Endothelial cell of umbilical vein (primary cell): ENCODE data around the gene FYCO1.

Experiments
- EZH2 ChIP-seq: IDR thresholded peaks from 2 replicates; pipeline ENCODE4 v1.6.1; 2012; ENCODE audit warnings: borderline replicate concordance, low read depth, mild to moderate bottlenecking, moderate library complexity, low read length, inconsistent platforms; ENCODE audit not compliant: severe bottlenecking
- GATA2 ChIP-seq: IDR thresholded peaks from 2 replicates; pipeline ENCODE4 v1.7.0; 2011; ENCODE audit warnings: low read depth, mild to moderate bottlenecking, moderate library complexity, mixed read lengths, low read length; ENCODE audit not compliant: insufficient read length, insufficient read depth
- JUN ChIP-seq: IDR thresholded peaks from 2 replicates; pipeline ENCODE4 v1.6.1; 2011; ENCODE audit warnings: borderline replicate concordance, low read depth; ENCODE audit not compliant: insufficient read length, insufficient read depth
- MYC ChIP-seq: IDR thresholded peaks from one replicate; pipeline ENCODE4 v1.6.1; 2011; ENCODE audit warnings: mild to moderate bottlenecking, low read depth, low read length
- POLR2A ChIP-seq: IDR thresholded peaks from 2 replicates; pipeline ENCODE4 v1.6.1; 2012; ENCODE audit warnings: low read depth, mild to moderate bottlenecking, control low read depth, low read length
- POLR2AphosphoS5 ChIP-seq: IDR thresholded peaks from 2 replicates; pipeline ENCODE4 v1.6.1; 2012; ENCODE audit warnings: low read depth, mild to moderate bottlenecking, control low read depth, low read length, moderate library complexity; ENCODE audit not compliant: insufficient read depth
- TF ChIP-seq, protein P1 (sequence below), 2 donors: IDR thresholded peaks; 1 replicate in 1 of 2; 2 replicates in 1 of 2; pipeline ENCODE4 v1.5.1; 2011; ENCODE audit warnings: low read length in 2 of 2, mild to moderate bottlenecking in 2 of 2, moderate library complexity in 2 of 2, control low read depth in 1 of 2, inconsistent platforms in 1 of 2, low read depth in 1 of 2; ENCODE audit not compliant: insufficient read depth in 1 of 2; ENCODE audit errors: extremely low read depth in 1 of 2
- TF ChIP-seq, protein P2 (sequence below): IDR thresholded peaks from 2 replicates; pipeline ENCODE4 v1.6.1; 2011; ENCODE audit not compliant: insufficient read depth, insufficient read length

DNA sequence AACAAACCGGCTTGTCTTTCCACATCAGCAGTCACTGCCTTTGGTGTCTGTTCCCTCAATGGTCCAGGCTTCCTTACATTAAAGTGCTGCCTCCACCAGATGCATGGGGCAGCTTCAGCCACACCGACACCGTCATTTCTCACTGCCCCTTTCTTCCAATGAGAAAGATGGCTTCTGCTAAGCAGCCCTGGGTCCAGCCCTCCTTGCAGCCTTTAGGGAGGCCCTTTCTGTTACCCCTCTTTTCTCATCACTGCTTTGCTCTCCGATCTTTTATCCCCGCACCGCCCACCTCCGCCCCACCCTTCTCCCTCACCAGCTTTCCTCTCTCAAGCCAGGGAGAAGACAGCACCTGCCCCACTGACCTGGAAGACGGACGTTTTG is 80.6 kb downstream of the FYCO1 start:
- no peak for TF ChIP-seq POLR2AphosphoS5
- TF ChIP-seq, protein P1, sequence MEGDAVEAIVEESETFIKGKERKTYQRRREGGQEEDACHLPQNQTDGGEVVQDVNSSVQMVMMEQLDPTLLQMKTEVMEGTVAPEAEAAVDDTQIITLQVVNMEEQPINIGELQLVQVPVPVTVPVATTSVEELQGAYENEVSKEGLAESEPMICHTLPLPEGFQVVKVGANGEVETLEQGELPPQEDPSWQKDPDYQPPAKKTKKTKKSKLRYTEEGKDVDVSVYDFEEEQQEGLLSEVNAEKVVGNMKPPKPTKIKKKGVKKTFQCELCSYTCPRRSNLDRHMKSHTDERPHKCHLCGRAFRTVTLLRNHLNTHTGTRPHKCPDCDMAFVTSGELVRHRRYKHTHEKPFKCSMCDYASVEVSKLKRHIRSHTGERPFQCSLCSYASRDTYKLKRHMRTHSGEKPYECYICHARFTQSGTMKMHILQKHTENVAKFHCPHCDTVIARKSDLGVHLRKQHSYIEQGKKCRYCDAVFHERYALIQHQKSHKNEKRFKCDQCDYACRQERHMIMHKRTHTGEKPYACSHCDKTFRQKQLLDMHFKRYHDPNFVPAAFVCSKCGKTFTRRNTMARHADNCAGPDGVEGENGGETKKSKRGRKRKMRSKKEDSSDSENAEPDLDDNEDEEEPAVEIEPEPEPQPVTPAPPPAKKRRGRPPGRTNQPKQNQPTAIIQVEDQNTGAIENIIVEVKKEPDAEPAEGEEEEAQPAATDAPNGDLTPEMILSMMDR (IDR thresholded peaks at IDR 0.05; ENCODE audit: extremely low read depth in 1 of 2, insufficient read depth in 1 of 2, low read depth in 1 of 2, low read length in 2 of 2) = no peak
- no peak for TF ChIP-seq EZH2
- TF ChIP-seq, protein P2, sequence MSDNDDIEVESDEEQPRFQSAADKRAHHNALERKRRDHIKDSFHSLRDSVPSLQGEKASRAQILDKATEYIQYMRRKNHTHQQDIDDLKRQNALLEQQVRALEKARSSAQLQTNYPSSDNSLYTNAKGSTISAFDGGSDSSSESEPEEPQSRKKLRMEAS = no peak
- no peak for TF ChIP-seq GATA2
- no peak for TF ChIP-seq MYC
- TF ChIP-seq POLR2A = no peak
- TF ChIP-seq JUN = no peak
